OCI-LY3 (cell line): ENCODE data around the gene OR6K2.

Source experiments
- EZH2phosphoT487 ChIP-seq: fragments of 200-600 bp; shearing (Covaris generic); IDR thresholded peaks from 2 replicates; pipeline ENCODE4 v1.6.1; 2018; ENCODE audit warnings: antibody characterized with exemption, mixed run types, low read depth
- TF ChIP-seq, protein P1 (sequence below): fragments of 200-600, 300-600 bp; sonication (generic); IDR thresholded peaks from 2 replicates; pipeline ENCODE4 v1.5.1; 2014; ENCODE audit warnings: antibody characterized with exemption, low read length, low read depth

DNA sequence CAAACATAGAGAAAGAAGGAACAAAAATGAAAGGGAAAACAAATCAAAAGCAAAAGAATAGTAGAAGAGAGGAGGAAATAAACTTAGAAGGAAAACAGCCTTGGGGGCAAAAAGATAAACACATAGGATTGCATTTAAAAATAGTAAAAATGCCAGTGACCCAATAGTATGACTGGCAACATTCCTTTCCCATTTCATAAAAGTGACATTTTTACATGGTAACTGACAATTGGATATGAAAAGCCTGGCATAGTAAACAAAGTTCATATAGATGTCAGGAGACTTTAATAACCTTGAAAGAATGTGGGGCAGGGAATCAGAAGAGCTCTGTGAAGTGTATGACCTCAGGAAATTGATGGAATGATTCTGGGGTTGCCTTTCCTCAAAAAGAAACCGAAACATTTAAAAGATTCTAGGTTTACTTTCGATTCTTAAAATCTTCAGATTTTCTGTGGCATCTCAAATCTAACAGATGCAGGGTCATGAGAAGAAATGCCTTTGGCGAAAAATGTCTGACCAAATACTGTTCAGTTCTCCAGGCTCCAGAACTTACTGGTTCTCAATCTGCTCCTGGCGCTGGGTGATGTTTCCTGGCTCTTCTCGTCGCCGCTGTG is 47.6 kb downstream of the OR6K2 start:
- TF ChIP-seq, protein P1, sequence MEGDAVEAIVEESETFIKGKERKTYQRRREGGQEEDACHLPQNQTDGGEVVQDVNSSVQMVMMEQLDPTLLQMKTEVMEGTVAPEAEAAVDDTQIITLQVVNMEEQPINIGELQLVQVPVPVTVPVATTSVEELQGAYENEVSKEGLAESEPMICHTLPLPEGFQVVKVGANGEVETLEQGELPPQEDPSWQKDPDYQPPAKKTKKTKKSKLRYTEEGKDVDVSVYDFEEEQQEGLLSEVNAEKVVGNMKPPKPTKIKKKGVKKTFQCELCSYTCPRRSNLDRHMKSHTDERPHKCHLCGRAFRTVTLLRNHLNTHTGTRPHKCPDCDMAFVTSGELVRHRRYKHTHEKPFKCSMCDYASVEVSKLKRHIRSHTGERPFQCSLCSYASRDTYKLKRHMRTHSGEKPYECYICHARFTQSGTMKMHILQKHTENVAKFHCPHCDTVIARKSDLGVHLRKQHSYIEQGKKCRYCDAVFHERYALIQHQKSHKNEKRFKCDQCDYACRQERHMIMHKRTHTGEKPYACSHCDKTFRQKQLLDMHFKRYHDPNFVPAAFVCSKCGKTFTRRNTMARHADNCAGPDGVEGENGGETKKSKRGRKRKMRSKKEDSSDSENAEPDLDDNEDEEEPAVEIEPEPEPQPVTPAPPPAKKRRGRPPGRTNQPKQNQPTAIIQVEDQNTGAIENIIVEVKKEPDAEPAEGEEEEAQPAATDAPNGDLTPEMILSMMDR: no peak
- TF ChIP-seq EZH2phosphoT487: no peak
